Raji (cell line): ENCODE data around the gene PIAS1.

ENCODE experiments used
- POLR2A ChIP-seq: IDR thresholded peaks from 2 replicates; pipeline ENCODE4 v1.6.1; 2011; ENCODE audit warnings: low read depth, low read length, control low read depth; ENCODE audit not compliant: insufficient read depth

The PIAS1 gene

GRCh38 chr15:68214838-68215254 is 160.7 kb downstream of the PIAS1 start:
- no peak for TF ChIP-seq POLR2A

- TF ChIP-seq POLR2A: no peak
Measured at GRCh38 chr15:68217341-68217740, 163.2 kb downstream of the PIAS1 start.

DNA sequence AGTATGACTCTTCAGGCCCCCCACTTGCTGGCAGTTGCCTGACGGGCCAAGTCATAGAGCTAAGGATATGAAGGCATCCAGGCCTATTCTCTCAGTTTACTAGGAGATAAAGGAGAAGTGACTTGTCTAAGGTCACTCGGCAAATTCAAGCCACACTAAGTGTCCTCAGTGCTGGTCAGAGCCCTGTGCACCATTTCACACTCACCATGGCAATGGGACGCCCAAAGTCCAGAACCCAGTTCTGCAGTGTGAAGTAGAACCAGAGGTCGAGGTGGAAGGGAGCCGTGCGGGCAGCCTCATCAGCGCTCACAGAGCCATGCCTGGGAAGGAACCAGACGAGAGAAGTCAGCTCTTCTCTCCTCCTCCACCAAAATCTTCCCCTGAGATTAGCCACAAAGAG is 164.2 kb downstream of the PIAS1 start:
- no peak for TF ChIP-seq POLR2A

- TF ChIP-seq POLR2A: no peak
Measured at GRCh38 chr15:68218847-68219798, 165.0 kb downstream of the PIAS1 start.

- no peak for TF ChIP-seq POLR2A
Measured at GRCh38 chr15:68220489-68220888, 166.4 kb downstream of the PIAS1 start.

DNA sequence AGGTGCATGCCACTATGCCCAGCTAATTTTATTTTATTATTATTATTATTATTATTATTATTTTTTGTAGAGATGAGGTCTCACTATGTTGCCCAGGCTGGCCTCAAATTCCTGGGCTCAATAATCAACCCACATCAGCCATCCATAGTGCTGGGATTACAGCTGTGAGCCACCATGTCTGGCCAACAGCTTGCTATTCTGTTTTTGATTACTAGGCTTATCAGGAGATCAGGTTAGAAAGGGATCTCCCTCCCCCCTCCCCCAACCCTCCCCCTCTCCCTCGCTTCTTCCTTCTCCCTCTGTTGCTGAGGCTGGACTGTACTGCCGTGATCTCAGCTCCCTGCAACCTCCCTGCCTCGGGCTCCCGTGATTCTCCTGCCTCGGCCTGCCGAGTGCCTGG is 166.9 kb downstream of the PIAS1 start:
- no peak for TF ChIP-seq POLR2A

DNA sequence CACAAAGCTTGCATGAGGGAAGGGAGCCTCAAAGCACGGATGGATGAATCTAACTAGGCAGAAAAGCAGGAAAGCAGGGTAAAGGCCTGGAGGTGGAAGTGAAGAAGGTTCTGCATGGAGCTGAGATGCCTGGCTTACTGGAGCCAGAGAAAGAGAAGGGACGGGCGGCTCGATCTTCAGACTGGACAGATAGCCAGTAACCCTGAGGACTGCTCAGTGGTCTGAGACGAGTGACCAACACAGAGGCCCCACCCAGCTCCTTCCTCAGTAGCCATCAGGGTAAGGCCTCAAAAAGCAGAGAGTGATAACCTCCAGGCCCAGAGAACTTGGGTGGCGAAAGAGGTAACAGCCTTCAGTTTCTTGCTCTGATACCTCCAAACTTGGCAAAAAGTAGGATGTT is 169.1 kb downstream of the PIAS1 start:
- TF ChIP-seq POLR2A: no peak

DNA sequence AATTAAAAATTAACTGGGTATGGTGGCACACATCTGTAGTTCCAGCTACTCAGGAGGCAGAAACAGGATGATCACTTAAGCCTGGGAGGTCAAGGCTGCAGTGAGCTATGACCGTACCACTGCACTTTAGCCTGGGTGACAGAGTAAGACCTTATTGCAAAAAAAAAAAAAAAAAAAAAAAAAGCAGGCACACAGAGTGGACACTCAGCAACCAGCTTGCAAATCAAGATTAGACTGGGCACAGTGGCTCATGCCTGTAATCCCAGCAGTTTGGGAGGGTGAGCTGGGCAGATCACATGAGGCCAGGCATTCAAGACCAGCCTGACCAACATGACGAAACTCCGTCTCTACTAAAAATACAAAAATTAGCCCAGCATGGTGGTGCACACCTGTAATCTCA is 170.0 kb downstream of the PIAS1 start:
- no peak for TF ChIP-seq POLR2A

DNA sequence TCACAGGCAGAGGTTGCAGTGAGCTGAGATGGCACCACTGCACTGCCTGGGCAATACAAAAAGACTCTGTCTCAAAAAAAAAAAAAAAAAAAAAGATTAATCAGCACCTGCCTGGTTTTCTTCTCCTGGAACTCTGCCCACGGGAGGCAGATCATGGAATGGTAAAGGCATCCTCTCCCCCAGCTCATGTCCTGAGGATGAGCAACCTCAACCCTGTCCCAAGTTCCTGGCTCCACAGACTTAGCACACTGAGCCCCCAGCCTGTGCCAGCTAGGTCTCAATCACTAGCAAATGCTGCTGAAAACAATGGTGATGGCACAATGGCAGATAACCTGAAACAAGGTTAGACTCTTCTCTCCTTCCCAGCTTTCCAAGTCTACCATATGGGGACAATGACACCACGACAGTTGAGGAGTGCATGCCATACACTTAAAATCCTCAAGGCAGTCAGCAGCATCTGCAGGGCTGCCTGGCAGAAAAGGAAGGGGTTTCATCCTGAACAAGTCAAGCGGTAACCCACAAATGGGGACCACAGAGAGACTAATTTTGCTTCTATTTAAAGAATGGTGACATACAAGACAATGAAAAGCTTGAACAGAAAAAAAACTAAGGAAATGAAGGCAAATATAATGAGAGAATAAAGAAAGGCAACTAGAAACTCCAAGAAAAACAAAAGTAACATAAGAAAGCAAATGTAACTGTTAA is 170.6 kb downstream of the PIAS1 start:
- no peak for TF ChIP-seq POLR2A

DNA sequence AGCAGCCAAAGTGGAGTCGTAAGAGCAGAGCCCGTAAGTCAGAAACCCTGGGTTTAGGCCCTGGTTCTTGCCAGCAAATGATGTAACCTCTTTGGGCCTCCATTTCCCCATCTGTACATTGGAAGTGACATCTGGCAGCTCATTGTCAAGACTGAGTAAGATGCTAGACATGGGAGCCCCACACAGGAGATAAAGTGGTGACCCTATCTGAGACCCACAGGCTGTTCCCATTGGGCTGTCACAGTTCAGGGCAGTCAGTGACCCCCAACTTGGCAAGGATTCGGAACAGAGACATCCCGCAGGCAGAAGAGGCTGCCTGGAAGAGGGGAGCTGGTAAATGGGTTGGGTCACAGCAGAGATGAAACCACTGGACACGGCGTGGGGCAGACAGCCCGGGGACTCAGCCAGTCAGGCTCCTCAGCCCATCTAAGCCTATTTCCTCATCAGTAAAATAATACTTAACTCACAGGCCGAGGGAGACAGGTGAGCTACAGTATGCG is 173.6 kb downstream of the PIAS1 start:
- TF ChIP-seq POLR2A: no peak

- no peak for TF ChIP-seq POLR2A
Measured at GRCh38 chr15:68228143-68228970, 174.2 kb downstream of the PIAS1 start.

DNA sequence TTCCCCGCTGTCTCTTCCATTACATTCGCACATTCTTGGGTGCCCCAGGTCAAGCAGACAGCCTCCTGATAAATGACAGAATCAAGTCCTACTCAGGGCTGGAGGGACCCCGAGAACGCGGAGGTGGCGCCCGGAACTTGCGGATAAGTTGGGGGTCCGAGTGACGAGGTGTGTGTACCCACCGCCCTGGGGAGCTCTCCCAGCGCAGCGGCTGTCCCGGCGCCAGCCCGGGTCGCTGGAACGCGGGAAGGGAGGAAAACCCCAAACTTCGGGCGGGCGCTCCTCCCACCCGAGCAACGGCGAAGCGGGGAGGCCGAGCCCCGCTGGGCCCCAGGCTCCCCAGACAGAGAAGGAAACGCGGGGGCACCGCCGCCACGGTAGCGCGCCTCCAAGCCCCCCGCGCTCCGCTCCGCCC is 174.9 kb downstream of the PIAS1 start:
- peak; percentile 25; the same call in 1 of the 2 replicates for TF ChIP-seq POLR2A

DNA sequence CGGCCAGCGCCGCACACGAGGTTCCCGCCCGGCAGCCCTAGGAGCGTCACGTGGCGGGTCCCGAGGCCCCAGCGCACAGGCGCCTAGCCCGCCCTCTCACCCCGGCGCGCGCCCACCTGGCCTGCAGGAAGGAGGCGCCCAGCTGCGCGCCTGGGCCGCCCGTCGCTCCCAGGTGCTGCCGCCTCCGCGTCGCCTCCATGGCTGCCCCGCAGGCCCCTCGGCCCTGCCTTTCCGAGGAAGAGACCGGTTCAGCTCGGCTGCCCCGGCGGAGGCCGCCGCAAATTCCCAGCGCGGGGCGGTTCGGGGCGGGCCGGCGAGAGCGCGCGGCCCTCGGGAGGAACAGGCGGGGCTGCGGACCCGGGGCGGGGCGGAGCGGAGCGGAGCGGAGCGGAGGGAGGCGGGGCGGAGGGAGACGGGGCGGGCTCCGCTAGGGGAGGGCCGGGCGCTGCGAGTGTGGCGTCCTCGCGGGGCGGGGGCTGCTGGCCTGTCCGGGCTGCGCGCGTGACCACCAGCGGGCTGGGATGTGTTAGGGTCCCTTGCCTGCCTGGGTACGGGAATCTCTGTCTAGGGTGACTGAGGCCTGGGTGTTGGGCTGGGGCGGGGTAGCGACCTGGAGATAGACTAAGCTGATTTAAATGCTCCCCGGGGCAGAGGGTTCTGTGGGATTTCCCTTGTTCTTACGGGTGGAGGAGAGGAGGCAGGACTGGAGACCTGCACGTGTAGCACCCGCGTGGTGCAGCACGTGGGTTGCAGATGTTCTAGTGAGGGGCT is 175.5 kb downstream of the PIAS1 start, which contains the start of gene CLN6:
Gene CLN6, minus strand, starts transcription at position 343 of the 771 bp plus-strand sequence. Its CDS starts 144 bp downstream, at position 199.
- TF ChIP-seq POLR2A: peak; percentile 61
